HG02973 (cell line): ENCODE measurements around the gene LINC00237.

Source experiments
- ATAC-seq: cut with Tn5 transposase; IDR thresholded peaks from one replicate; pipeline ENCODE4 v1.9.1; 2021; ENCODE audit warnings: moderate library complexity; ENCODE audit not compliant: unreplicated experiment

The LINC00237 gene

DNA sequence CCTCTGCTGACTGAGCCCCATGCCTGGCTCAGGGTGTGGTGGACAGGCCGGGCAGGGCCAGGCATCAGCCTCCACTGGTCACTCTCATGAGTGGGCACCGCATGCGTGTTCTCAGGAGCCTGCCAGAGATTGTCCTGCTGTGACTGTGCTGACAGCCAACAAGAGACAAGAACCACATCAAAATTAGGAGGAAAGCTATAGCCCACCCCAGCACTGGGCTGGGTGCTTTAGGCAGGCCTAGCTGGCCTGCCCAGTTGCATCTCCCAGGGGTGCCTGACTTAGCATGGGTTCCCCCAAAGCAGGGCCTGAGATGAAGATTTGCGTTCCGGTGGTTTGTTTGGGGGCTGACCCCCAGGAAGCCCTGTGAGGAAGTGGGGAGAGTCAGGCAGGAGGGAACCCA is 53.9 kb downstream of the LINC00237 start:
- ATAC-seq: no peak

- no peak for ATAC-seq
Measured at GRCh38 chr20:21050710-21051109, 55.4 kb downstream of the LINC00237 start.

DNA sequence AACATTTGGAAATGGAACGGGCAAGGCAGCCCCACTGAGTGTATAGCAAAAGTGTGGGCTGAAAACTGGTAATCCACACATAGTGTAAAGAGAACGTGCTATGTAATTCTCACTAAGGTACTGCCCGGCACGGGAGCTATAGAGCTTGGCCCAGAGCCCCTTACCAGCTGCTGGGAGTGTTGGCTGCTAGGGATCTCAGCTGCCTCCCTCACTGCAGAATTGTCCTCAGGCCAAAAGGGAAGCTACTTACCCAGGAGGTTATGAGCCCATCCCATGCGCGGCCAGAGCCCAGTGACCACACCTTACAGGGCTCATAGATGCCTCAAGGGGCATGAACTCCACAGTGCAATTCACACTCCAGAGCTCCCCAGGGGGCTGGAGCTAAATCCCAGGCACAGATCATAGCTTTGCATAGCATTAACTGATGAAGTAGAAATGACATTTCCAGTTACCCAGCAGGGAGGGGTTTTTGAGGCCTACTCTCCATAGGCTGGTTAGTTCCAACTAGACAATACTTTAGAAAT is 56.8 kb downstream of the LINC00237 start:
- ATAC-seq: no peak

GRCh38 chr20:21048841-21049273 is 57.3 kb downstream of the LINC00237 start:
- ATAC-seq: no peak

DNA sequence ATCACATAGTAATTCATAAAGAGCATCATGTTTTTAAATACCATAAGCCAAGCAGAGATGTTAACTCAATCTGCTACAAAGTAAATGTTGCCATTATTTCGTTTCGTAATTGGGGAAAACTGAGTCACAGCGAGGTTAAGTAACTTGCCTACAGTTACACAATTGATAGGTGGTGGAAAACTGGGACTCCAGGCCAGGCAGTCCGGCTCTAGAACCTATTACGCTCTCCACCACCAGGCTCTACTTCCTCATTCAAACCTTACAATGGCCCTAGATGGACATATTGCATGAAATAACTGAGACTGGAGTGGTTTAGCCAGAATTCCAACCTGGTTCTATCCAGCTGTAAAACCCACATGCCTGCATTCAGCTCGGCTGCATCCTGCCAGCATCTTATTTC is 58.2 kb downstream of the LINC00237 start:
- ATAC-seq: no peak

DNA sequence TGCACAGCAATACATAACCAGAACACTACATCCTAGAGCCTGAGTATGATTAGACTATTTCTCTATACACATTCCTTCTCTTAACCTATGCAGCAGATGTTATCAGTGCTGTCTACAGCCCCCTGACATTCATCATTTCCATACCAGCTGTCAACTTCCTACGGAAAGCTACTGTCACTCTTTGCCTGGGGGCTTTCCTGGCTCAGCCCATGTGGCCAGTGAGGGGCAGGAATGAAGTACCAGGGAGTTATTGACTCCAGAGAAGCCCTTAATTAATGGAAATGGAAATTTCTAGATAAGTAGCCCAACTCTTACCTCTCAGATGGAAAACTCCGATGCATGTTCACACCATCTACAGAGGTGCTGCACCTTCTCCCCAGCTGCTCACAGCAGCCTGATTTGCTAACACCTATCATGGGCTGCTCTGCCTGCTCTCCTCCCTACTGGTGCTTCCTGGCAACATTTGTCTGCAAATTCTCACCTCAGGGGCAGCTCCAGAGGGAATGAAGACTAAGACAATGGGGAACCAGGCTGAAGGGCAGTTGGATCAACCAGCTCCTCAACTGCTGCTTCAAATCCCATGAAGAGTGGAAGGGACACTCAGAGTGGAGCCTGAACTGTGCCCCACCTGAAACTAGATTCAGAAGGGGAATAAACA is 59.6 kb downstream of the LINC00237 start:
- no peak for ATAC-seq
